Neutrophil (primary cell): ENCODE results near the gene MDH1.
"Not testable (repeated sequence)": the region's sequence is repeated elsewhere in the genome, so short reads cannot be mapped to it uniquely, and the experiment has no call there.

Experiments
- H3K27ac ChIP-seq: fragments of 200-600 bp; sonication (generic); 2 replicates; pipeline ENCODE4 v1.5.1; 2016; ENCODE audit warnings: mild to moderate bottlenecking, moderate library complexity
- H3K27me3 ChIP-seq: fragments of 200-600 bp; sonication (generic); 2 replicates; pipeline ENCODE4 v1.6.0; 2016; ENCODE audit warnings: mild to moderate bottlenecking
- H3K36me3 ChIP-seq: fragments of 200-600 bp; sonication (generic); 2 replicates; pipeline ENCODE4 v1.5.1; 2017
- H3K4me1 ChIP-seq, 2 experiments: fragments of 200-600 bp in 1 of 2; sonication (generic) in 1 of 2; 1 replicate in 1 of 2; 2 replicates in 1 of 2; pipeline versions ENCODE4 v1.5.1 to v1.6.1; 2013 to 2016; ENCODE audit warnings: low read depth in 1 of 2, low read length in 1 of 2, mild to moderate bottlenecking in 1 of 2, moderate library complexity in 1 of 2; ENCODE audit not compliant: control insufficient read depth in 1 of 2, insufficient read depth in 1 of 2
- H3K4me3 ChIP-seq, 2 experiments: fragments of 200-600 bp in 1 of 2; sonication (generic) in 1 of 2; 1 replicate in 1 of 2; 2 replicates in 1 of 2; pipeline ENCODE4 v1.5.1; 2013 to 2016; ENCODE audit warnings: low read depth in 1 of 2, low read length in 1 of 2, mild to moderate bottlenecking in 1 of 2, moderate library complexity in 1 of 2
- H3K9me3 ChIP-seq: fragments of 200-600 bp; sonication (generic); 2 replicates; pipeline ENCODE4 v1.5.1; 2016
- CTCF ChIP-seq: fragments of 200-600 bp; sonication (generic); IDR thresholded peaks from 2 replicates; pipeline ENCODE4 v1.5.1; 2016; ENCODE audit warnings: antibody characterized with exemption

MDH1 gene

GRCh38 chr2:63604666-63605065, 15.9 kb downstream of the MDH1 start:
- Histone ChIP-seq H3K36me3 (peaks cover 68% of the 10 kb centered on the region), H3K4me1 (no peaks in the 10 kb centered on the region), H3K27ac (no peak overlapping the region), H3K9me3 (no peaks in the 10 kb centered on the region), H3K27me3 (no peaks in the 10 kb centered on the region), H3K4me3 (no peak overlapping the region)
- TF ChIP-seq CTCF = no peak

GRCh38 chr2:63608865-63609264, 20.1 kb downstream of the MDH1 start:
- H3K9me3 ChIP-seq, H3K4me1 ChIP-seq, H3K27me3 ChIP-seq, H3K27ac ChIP-seq, H3K4me3 ChIP-seq: not testable (repeated sequence)
- peaks cover 36% of the 10 kb centered on the region for H3K36me3 ChIP-seq

GRCh38 chr2:63610525-63610924, 21.8 kb downstream of the MDH1 start:
- no peak overlapping the region for H3K27ac ChIP-seq
- TF ChIP-seq CTCF = no peak
- no peaks in the 10 kb centered on the region for H3K9me3 ChIP-seq
- H3K27me3 ChIP-seq = no peaks in the 10 kb centered on the region
- peaks cover 20% of the 10 kb centered on the region for H3K36me3 ChIP-seq
- H3K4me3 ChIP-seq = no peak overlapping the region
- H3K4me1 ChIP-seq = no peaks in the 10 kb centered on the region

DNA sequence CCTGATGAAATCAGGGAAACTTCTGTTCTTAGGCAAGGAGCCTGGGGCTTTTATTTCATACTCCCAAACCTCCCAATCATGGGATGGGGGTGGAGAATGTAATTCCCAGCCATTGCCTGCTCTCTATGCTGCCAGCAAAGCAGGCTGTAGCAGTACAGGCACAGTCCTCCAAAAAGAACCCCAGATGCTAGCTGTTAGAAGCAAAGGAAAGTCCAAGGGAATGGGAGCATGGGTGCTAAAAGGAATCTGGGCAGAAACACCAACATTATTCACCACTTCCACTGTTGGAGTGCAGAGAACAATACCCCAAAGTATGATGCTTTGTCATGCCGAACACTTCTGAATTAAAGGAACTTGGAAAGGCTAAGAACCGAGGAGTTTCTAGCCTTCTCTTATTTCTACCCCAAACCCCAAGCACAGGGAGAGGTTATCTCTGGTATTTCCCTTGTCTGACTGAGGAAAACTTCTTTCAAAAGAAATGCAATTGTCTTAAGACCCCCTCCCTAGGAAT, 24.7 kb downstream of the MDH1 start:
- no peak for TF ChIP-seq CTCF
- Histone ChIP-seq H3K36me3 (no peaks in the 10 kb centered on the region), H3K4me1 (no peaks in the 10 kb centered on the region)

GRCh38 chr2:63614448-63614968, 25.7 kb downstream of the MDH1 start:
- H3K27me3 ChIP-seq = no peaks in the 10 kb centered on the region
- H3K27ac ChIP-seq = no peak overlapping the region
- no peaks in the 10 kb centered on the region for H3K9me3 ChIP-seq
- no peak overlapping the region for H3K4me3 ChIP-seq
- no peak for TF ChIP-seq CTCF
- H3K4me1 ChIP-seq = no peaks in the 10 kb centered on the region
- no peaks in the 10 kb centered on the region for H3K36me3 ChIP-seq

More for the DNA sequence above, 24.7 kb downstream of the MDH1 start:
- Histone ChIP-seq H3K9me3 (no peaks in the 10 kb centered on the region), H3K4me3 (no peak overlapping the region), H3K27ac (no peak overlapping the region), H3K27me3 (no peaks in the 10 kb centered on the region)

DNA sequence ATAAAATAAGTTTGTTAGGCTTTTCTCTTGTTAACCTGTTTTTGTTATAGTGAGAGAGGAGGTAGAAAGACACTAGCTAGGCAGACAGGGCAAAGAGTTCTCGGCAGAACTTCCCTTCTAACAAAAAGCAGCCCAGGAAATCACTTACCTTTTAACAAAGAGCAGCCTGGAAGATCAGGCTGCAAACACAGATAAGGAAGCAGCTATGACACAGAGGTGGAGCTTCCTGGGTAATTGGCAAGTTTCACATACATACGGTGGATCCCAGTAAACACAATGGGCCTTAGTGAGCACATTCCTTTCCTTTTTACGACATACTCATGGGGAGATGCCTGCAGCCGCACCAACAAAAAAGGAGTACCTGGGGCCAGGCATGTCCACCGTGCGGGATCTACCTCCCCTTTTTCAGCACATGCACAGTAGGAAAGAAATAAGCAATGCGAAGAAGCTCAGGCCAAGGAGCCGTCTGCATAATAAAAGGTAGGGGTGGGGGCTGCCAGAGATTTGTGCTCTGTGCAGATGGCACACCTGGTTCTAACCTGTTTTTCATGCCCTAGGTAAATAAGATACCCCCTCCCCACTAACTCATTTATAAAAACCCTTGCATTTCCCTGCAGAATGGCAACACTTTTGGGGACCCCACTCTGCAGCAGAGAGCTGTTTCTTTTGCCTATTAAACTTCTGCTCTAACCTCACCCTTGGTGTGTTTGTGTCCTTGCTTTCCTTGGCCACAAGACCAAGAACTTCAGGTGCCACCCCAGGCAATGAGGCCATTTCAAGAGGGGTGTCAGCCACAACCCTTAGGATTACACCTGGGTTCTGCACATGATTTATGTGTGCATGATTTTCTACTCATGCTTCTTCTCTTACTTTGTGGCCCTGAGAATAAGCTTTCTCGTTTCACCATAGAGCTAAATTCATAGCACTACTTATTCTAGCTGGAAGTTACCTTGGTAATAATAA, 26.5 kb downstream of the MDH1 start:
- Histone ChIP-seq H3K36me3 (no peaks in the 10 kb centered on the region), H3K27me3 (no peaks in the 10 kb centered on the region), H3K4me1 (no peaks in the 10 kb centered on the region), H3K4me3 (no peak overlapping the region), H3K27ac (no peak overlapping the region), H3K9me3 (no peaks in the 10 kb centered on the region)
- no peak for TF ChIP-seq CTCF
